Measurements from ENCODE around the gene KRT35. TPM values are rescaled to one million over a fixed set of nuclear protein-coding genes. Genes with fewer than 3 reads are reported as not detected.

KRT35 gene
- total and polyA plus RNA-seq, 2 experiments from 2014 or later, result not detected

- TF ChIP-seq ZNF462 (CRISPR knock-in tag; IDR thresholded peaks at IDR 0.05), result no peak
- TF ChIP-seq, protein P1, sequence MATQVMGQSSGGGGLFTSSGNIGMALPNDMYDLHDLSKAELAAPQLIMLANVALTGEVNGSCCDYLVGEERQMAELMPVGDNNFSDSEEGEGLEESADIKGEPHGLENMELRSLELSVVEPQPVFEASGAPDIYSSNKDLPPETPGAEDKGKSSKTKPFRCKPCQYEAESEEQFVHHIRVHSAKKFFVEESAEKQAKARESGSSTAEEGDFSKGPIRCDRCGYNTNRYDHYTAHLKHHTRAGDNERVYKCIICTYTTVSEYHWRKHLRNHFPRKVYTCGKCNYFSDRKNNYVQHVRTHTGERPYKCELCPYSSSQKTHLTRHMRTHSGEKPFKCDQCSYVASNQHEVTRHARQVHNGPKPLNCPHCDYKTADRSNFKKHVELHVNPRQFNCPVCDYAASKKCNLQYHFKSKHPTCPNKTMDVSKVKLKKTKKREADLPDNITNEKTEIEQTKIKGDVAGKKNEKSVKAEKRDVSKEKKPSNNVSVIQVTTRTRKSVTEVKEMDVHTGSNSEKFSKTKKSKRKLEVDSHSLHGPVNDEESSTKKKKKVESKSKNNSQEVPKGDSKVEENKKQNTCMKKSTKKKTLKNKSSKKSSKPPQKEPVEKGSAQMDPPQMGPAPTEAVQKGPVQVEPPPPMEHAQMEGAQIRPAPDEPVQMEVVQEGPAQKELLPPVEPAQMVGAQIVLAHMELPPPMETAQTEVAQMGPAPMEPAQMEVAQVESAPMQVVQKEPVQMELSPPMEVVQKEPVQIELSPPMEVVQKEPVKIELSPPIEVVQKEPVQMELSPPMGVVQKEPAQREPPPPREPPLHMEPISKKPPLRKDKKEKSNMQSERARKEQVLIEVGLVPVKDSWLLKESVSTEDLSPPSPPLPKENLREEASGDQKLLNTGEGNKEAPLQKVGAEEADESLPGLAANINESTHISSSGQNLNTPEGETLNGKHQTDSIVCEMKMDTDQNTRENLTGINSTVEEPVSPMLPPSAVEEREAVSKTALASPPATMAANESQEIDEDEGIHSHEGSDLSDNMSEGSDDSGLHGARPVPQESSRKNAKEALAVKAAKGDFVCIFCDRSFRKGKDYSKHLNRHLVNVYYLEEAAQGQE (IDR thresholded peaks at IDR 0.05; ENCODE audit: unreplicated experiment), result no peak
- TF ChIP-seq, protein P2, sequence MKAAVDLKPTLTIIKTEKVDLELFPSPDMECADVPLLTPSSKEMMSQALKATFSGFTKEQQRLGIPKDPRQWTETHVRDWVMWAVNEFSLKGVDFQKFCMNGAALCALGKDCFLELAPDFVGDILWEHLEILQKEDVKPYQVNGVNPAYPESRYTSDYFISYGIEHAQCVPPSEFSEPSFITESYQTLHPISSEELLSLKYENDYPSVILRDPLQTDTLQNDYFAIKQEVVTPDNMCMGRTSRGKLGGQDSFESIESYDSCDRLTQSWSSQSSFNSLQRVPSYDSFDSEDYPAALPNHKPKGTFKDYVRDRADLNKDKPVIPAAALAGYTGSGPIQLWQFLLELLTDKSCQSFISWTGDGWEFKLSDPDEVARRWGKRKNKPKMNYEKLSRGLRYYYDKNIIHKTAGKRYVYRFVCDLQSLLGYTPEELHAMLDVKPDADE (IDR thresholded peaks at IDR 0.05), result no peak
- no peak for TF ChIP-seq CREB1 (CRISPR knock-in tag; IDR thresholded peaks at IDR 0.05; ENCODE audit: low read depth)
- TF ChIP-seq JUNB (IDR thresholded peaks at IDR 0.05; ENCODE audit: unreplicated experiment), result no peak
- no peak for TF ChIP-seq STAT1 (IDR thresholded peaks at IDR 0.05; ENCODE audit: unreplicated experiment)
- TF ChIP-seq NANOG (IDR thresholded peaks at IDR 0.05; ENCODE audit: borderline replicate concordance), result no peak
- no peak for TF ChIP-seq ZNF114 (CRISPR knock-in tag; IDR thresholded peaks at IDR 0.05)
- TF ChIP-seq EZH2phosphoT487 (IDR thresholded peaks at IDR 0.05; ENCODE audit: unreplicated experiment), result no peak
- no peak for TF ChIP-seq ZNF331 (CRISPR knock-in tag; IDR thresholded peaks at IDR 0.05; ENCODE audit: low read depth)
- TF ChIP-seq EZH2 (IDR thresholded peaks at IDR 0.05; ENCODE audit: low read depth, unreplicated experiment), result no peak
- TF ChIP-seq POLR2AphosphoS5 (IDR thresholded peaks at IDR 0.05; ENCODE audit: low read depth), result no peak
Observed at GRCh38 chr17:41476866-41477815, 3.8 kb downstream of the KRT35 start (continued).

Measured in GM23338 (cell line).